Measurements from ENCODE around the gene TTLL11. TPM values are rescaled to one million over a fixed set of nuclear protein-coding genes. Genes with fewer than 3 reads are reported as not detected.

TTLL11 gene
- total RNA-seq, 1 experiment from 2014 or later = 8.8 TPM

GRCh38 chr9:121958530-121958929 is 134.6 kb downstream of the TTLL11 start:
- H3K4me1 ChIP-seq = no peaks in the 10 kb centered on the region
- H3K4me3 ChIP-seq = no peak overlapping the region
- no peak for DNase-seq
- no peaks in the 10 kb centered on the region for H3K27me3 ChIP-seq
- H3K9me3 ChIP-seq (replicated peaks) = no peaks in the 10 kb centered on the region
- no peaks in the 10 kb centered on the region for H3K36me3 ChIP-seq
- no peak overlapping the region for H3K27ac ChIP-seq

GRCh38 chr9:121956808-121957207 is 136.3 kb downstream of the TTLL11 start:
- Histone ChIP-seq H3K4me1 (no peaks in the 10 kb centered on the region), H3K9me3 (replicated peaks) (no peaks in the 10 kb centered on the region), H3K4me3 (no peak overlapping the region), H3K36me3 (no peaks in the 10 kb centered on the region), H3K27me3 (no peaks in the 10 kb centered on the region), H3K27ac (no peak overlapping the region)
- DNase-seq = no peak

- H3K9me3 ChIP-seq (replicated peaks) = no peaks in the 10 kb centered on the region
- DNase-seq = no peak
Measured at GRCh38 chr9:121955649-121956048, 137.5 kb downstream of the TTLL11 start.

GRCh38 chr9:121954477-121955140 is 138.5 kb downstream of the TTLL11 start:
- H3K27me3 ChIP-seq = no peaks in the 10 kb centered on the region
- no peak for DNase-seq
- no peaks in the 10 kb centered on the region for H3K4me1 ChIP-seq
- no peak overlapping the region for H3K4me3 ChIP-seq
- no peaks in the 10 kb centered on the region for H3K36me3 ChIP-seq
- H3K9me3 ChIP-seq (replicated peaks) = no peaks in the 10 kb centered on the region
- no peak overlapping the region for H3K27ac ChIP-seq

More at GRCh38 chr9:121955649-121956048, 137.5 kb downstream of the TTLL11 start:
- no peak overlapping the region for H3K27ac ChIP-seq
- H3K36me3 ChIP-seq = no peaks in the 10 kb centered on the region
- H3K4me1 ChIP-seq = no peaks in the 10 kb centered on the region
- no peaks in the 10 kb centered on the region for H3K27me3 ChIP-seq
- H3K4me3 ChIP-seq = no peak overlapping the region

- no peak for DNase-seq
- no peak overlapping the region for H3K4me3 ChIP-seq
- H3K9me3 ChIP-seq (replicated peaks) = no peaks in the 10 kb centered on the region
- no peak overlapping the region for H3K27ac ChIP-seq
- H3K27me3 ChIP-seq = no peaks in the 10 kb centered on the region; the same call in 1 of the 2 replicates
- H3K4me1 ChIP-seq = no peaks in the 10 kb centered on the region
- no peaks in the 10 kb centered on the region for H3K36me3 ChIP-seq
Measured at GRCh38 chr9:121952611-121953010, 140.5 kb downstream of the TTLL11 start.

- H3K9me3 ChIP-seq (replicated peaks) = no peaks in the 10 kb centered on the region
- H3K4me1 ChIP-seq = no peaks in the 10 kb centered on the region
- no peak for DNase-seq
- no peak overlapping the region for H3K27ac ChIP-seq
- no peaks in the 10 kb centered on the region for H3K36me3 ChIP-seq
- no peaks in the 10 kb centered on the region; the same call in 1 of the 2 replicates for H3K27me3 ChIP-seq
- no peak overlapping the region for H3K4me3 ChIP-seq
Measured at GRCh38 chr9:121950866-121951265, 142.2 kb downstream of the TTLL11 start.

GRCh38 chr9:121950441-121950840 is 142.7 kb downstream of the TTLL11 start:
- Histone ChIP-seq H3K27ac (no peak overlapping the region), H3K27me3 (no peaks in the 10 kb centered on the region; the same call in 1 of the 2 replicates), H3K4me3 (no peak overlapping the region), H3K9me3 (replicated peaks) (no peaks in the 10 kb centered on the region), H3K36me3 (no peaks in the 10 kb centered on the region), H3K4me1 (no peaks in the 10 kb centered on the region)
- DNase-seq = no peak

- DNase-seq = no peak
Measured at GRCh38 chr9:121949766-121950165, 143.3 kb downstream of the TTLL11 start.

GRCh38 chr9:121949364-121949763 is 143.7 kb downstream of the TTLL11 start:
- Histone ChIP-seq H3K27ac (no peak overlapping the region), H3K4me3 (no peak overlapping the region), H3K9me3 (replicated peaks) (no peaks in the 10 kb centered on the region), H3K27me3 (no peaks in the 10 kb centered on the region; the same call in 1 of the 2 replicates), H3K36me3 (no peaks in the 10 kb centered on the region), H3K4me1 (no peaks in the 10 kb centered on the region)
- DNase-seq = no peak

More at GRCh38 chr9:121949766-121950165, 143.3 kb downstream of the TTLL11 start:
- no peaks in the 10 kb centered on the region for H3K36me3 ChIP-seq
- H3K4me3 ChIP-seq = no peak overlapping the region
- no peak overlapping the region for H3K27ac ChIP-seq
- no peaks in the 10 kb centered on the region for H3K9me3 ChIP-seq (replicated peaks)
- H3K4me1 ChIP-seq = no peaks in the 10 kb centered on the region
- no peaks in the 10 kb centered on the region; the same call in 1 of the 2 replicates for H3K27me3 ChIP-seq

GRCh38 chr9:121947775-121948174 is 145.3 kb downstream of the TTLL11 start:
- no peaks in the 10 kb centered on the region for H3K4me1 ChIP-seq
- H3K4me3 ChIP-seq = no peak overlapping the region
- DNase-seq = no peak
- no peak overlapping the region for H3K27ac ChIP-seq
- H3K27me3 ChIP-seq = no peaks in the 10 kb centered on the region; the same call in 1 of the 2 replicates
- H3K9me3 ChIP-seq (replicated peaks) = no peaks in the 10 kb centered on the region
- H3K36me3 ChIP-seq = no peaks in the 10 kb centered on the region

GRCh38 chr9:121946465-121946864 is 146.6 kb downstream of the TTLL11 start:
- DNase-seq = no peak
- no peak overlapping the region for H3K4me3 ChIP-seq

GRCh38 chr9:121945849-121946248 is 147.3 kb downstream of the TTLL11 start:
- Histone ChIP-seq H3K36me3 (no peaks in the 10 kb centered on the region), H3K27me3 (no peaks in the 10 kb centered on the region; the same call in 1 of the 2 replicates), H3K4me1 (no peaks in the 10 kb centered on the region), H3K27ac (no peak overlapping the region), H3K9me3 (replicated peaks) (no peaks in the 10 kb centered on the region), H3K4me3 (no peak overlapping the region)
- no peak for DNase-seq

More at GRCh38 chr9:121946465-121946864, 146.6 kb downstream of the TTLL11 start:
- Histone ChIP-seq H3K27ac (no peak overlapping the region), H3K4me1 (no peaks in the 10 kb centered on the region), H3K36me3 (no peaks in the 10 kb centered on the region), H3K27me3 (no peaks in the 10 kb centered on the region; the same call in 1 of the 2 replicates), H3K9me3 (replicated peaks) (no peaks in the 10 kb centered on the region)

- Histone ChIP-seq H3K27ac (no peak overlapping the region), H3K9me3 (replicated peaks) (no peaks in the 10 kb centered on the region), H3K27me3 (no peaks in the 10 kb centered on the region; the same call in 1 of the 2 replicates), H3K4me1 (no peaks in the 10 kb centered on the region), H3K4me3 (no peak overlapping the region), H3K36me3 (no peaks in the 10 kb centered on the region)
- no peak for DNase-seq
Measured at GRCh38 chr9:121945281-121945680, 147.8 kb downstream of the TTLL11 start.

- DNase-seq = no peak
- Histone ChIP-seq H3K4me3 (no peak overlapping the region), H3K27ac (no peak overlapping the region), H3K27me3 (no peaks in the 10 kb centered on the region; the same call in 1 of the 2 replicates), H3K4me1 (no peaks in the 10 kb centered on the region), H3K36me3 (no peaks in the 10 kb centered on the region), H3K9me3 (replicated peaks) (no peaks in the 10 kb centered on the region)
Measured at GRCh38 chr9:121944711-121945191, 148.4 kb downstream of the TTLL11 start.

GRCh38 chr9:121943463-121943862 is 149.6 kb downstream of the TTLL11 start:
- no peak overlapping the region for H3K4me3 ChIP-seq
- no peaks in the 10 kb centered on the region for H3K4me1 ChIP-seq
- no peak overlapping the region for H3K27ac ChIP-seq
- no peaks in the 10 kb centered on the region for H3K9me3 ChIP-seq (replicated peaks)
- no peak for DNase-seq
- no peaks in the 10 kb centered on the region; the same call in 1 of the 2 replicates for H3K27me3 ChIP-seq
- no peaks in the 10 kb centered on the region for H3K36me3 ChIP-seq

Data from SJCRH30 (cell line).